PC-9 (cell line): Measurements from ENCODE around the gene LIMS2. TPM values are rescaled to one million over a fixed set of nuclear protein-coding genes. Genes with fewer than 3 reads are reported as not detected.

ENCODE experiments used
- BruUV-seq: library from RNA; stranded (reverse); fragments of 400-500 nt; replicated peaks from 2 replicates; lab custom pipeline; 2021; lab: Mats Ljungman, UMichigan
- CTCF ChIA-PET: fragments of 300-600 bp; sonication (Branson Sonifier 250); formaldehyde crosslinking; loops from one replicate; lab custom pipeline; 2022; ENCODE audit warnings: antibody characterized with exemption; lab: Charles Lee
- POLR2A ChIA-PET: fragments of 300-600 bp; sonication (Branson Sonifier 250); formaldehyde crosslinking; loops from one replicate; lab custom pipeline; 2022; ENCODE audit warnings: antibody characterized with exemption; ENCODE audit not compliant: unreplicated experiment; lab: Charles Lee
- DNase-seq, 2 experiments: peaks; one replicate each; pipeline versions ENCODE4 v3.0.0 to v3.0.0-alpha.2; 2015 to 2022; ENCODE audit warnings: mixed read lengths in 1 of 2
- H2AFZ ChIP-seq: fragments of 200-600 bp; sonication (generic); 2 replicates; pipeline ENCODE4 v1.8.1; 2017; ENCODE audit warnings: antibody characterized with exemption
- H3F3A ChIP-seq: fragments of 200-600 bp; sonication (generic); 2 replicates; pipeline ENCODE4 v1.8.1; 2017; ENCODE audit warnings: antibody characterized with exemption, mild to moderate bottlenecking, low read depth; ENCODE audit not compliant: insufficient read depth
- H3K27ac ChIP-seq: fragments of 200-600 bp; sonication (generic); 2 replicates; pipeline ENCODE4 v1.6.1; 2016; ENCODE audit warnings: mixed run types
- H3K27me3 ChIP-seq: fragments of 200-600 bp; sonication (generic); 2 replicates; pipeline ENCODE4 v1.6.1; 2016; ENCODE audit warnings: low read depth, mixed run types; ENCODE audit not compliant: insufficient read depth
- H3K36me3 ChIP-seq: fragments of 200-600 bp; sonication (generic); 2 replicates; pipeline ENCODE4 v1.6.1; 2016; ENCODE audit warnings: low read depth, mixed run types
- H3K4me1 ChIP-seq: fragments of 200-600 bp; sonication (generic); replicated peaks from 2 replicates; pipeline ENCODE4 v1.6.1; 2016; ENCODE audit warnings: mixed run types; ENCODE audit not compliant: insufficient read depth
- H3K4me2 ChIP-seq: fragments of 200-600 bp; sonication (generic); 2 replicates; pipeline ENCODE4 v1.6.1; 2017; ENCODE audit warnings: mixed run types
- H3K4me3 ChIP-seq: fragments of 200-600 bp; sonication (generic); 2 replicates; pipeline ENCODE4 v1.6.1; 2016; ENCODE audit warnings: mixed run types
- H3K79me2 ChIP-seq: fragments of 200-600 bp; sonication (generic); 2 replicates; pipeline ENCODE4 v1.6.1; 2017; ENCODE audit warnings: low read depth, mixed run types
- H3K9me2 ChIP-seq: fragments of 200-600 bp; sonication (generic); 2 replicates; pipeline ENCODE4 v1.8.1; 2017; ENCODE audit warnings: mild to moderate bottlenecking; ENCODE audit not compliant: insufficient read depth
- H3K9me3 ChIP-seq: fragments of 200-600 bp; sonication (generic); 2 replicates; pipeline ENCODE4 v1.8.1; 2016; ENCODE audit warnings: low read depth; ENCODE audit not compliant: insufficient read depth
- H4K20me1 ChIP-seq: fragments of 200-600 bp; sonication (generic); 2 replicates; pipeline ENCODE4 v1.8.1; 2017; ENCODE audit not compliant: insufficient read depth
- CTCF ChIP-seq: fragments of 200-600 bp; sonication (generic); conservative IDR thresholded peaks from 2 replicates; pipeline ENCODE4 v1.6.1; 2017; ENCODE audit warnings: mixed run types, antibody characterized with exemption, mild to moderate bottlenecking, moderate library complexity
- EZH2 ChIP-seq: fragments of 200-600 bp; sonication (generic); IDR thresholded peaks from 2 replicates; pipeline ENCODE4 v1.8.0; 2017; ENCODE audit warnings: antibody characterized with exemption, low read depth
- intact Hi-C: fragments of 100-400 bp; cut with micrococcal nuclease; formaldehyde crosslinking; loops from one replicate; pipeline ENCODE4 v1.10.0; 2022; ENCODE audit not compliant: unreplicated experiment
- total RNA-seq: library from RNA; stranded (reverse); gene quantifications from 2 replicates; pipeline ENCODE4 v1.2.3, GENCODE V29; 2021

The LIMS2 gene
- total RNA-seq, 1 experiment from 2014 or later, result 1.4 TPM

- H3K27ac ChIP-seq, result no peak overlapping the region
- ChIA-PET CTCF (no interaction called here), POLR2A (no interaction called here)
- peaks cover 23% of the 10 kb centered on the region; the same call in 1 of the 2 replicates for H4K20me1 ChIP-seq
- H3K79me2 ChIP-seq, result peaks cover 28% of the 10 kb centered on the region
- TF ChIP-seq EZH2, result no peak
- no peak for TF ChIP-seq CTCF
- no peaks in the 10 kb centered on the region for H3K9me2 ChIP-seq
- intact Hi-C loops, result no loop called here
- no peaks in the 10 kb centered on the region for H3K27me3 ChIP-seq
- H3F3A ChIP-seq, result peaks cover 32% of the 10 kb centered on the region
- peaks cover 15% of the 10 kb centered on the region for H3K4me1 ChIP-seq
- no peak for DNase-seq
- no peak overlapping the region for H3K4me3 ChIP-seq
- peaks cover 23% of the 10 kb centered on the region for H3K36me3 ChIP-seq
- BruUV-seq, result no TSS peak
- no peak overlapping the region for H3K4me2 ChIP-seq
- H3K9me3 ChIP-seq, result no peaks in the 10 kb centered on the region
- H2AFZ ChIP-seq, result no peak overlapping the region
Measured at GRCh38 chr2:127706215-127706990, 31.1 kb upstream of the LIMS2 start.

DNA sequence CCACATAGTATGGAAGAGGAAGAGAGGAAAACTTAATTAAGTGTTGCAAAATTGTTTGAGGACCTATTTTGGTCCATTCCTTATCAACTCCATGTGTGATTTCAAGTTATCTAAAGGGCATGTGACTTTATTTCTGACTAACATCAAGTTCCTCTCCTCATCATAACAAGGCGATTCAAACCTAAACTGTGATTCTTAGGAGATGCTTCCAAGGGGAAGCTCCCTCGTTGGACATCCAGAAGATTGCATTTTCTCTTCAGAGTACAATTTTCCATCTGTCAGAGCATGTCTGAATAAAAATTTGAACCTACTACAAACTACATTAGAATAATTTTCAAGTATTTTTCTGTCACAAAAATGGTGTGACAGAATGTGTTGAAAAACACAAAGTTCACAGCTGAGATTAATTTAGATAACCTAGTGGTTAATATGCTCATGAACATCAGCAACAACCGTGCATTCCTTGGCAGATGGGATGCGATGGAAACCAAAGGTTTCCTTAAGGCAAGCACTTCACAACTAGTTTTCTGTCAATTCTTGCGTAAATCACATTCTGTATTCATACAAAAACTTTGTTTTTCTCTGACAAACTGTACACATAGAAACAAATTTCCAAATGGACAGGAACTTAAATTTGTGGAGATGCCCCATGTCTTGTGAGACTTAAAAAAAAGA is 30.2 kb upstream of the LIMS2 start:
- H3K79me2 ChIP-seq, result peaks cover 28% of the 10 kb centered on the region
- peaks cover 20% of the 10 kb centered on the region for H3K4me1 ChIP-seq
- ChIA-PET CTCF (no interaction called here), POLR2A (no interaction called here)
- intact Hi-C loops, result no loop called here
- no peaks in the 10 kb centered on the region for H3K9me2 ChIP-seq
- no TSS peak for BruUV-seq
- H3K36me3 ChIP-seq, result peaks cover 23% of the 10 kb centered on the region
- peaks cover 38% of the 10 kb centered on the region for H3F3A ChIP-seq
- H3K4me3 ChIP-seq, result no peak overlapping the region
- peaks cover 19% of the 10 kb centered on the region; the same call in 1 of the 2 replicates for H4K20me1 ChIP-seq
- no peak overlapping the region for H3K4me2 ChIP-seq
- H2AFZ ChIP-seq, result no peak overlapping the region
- no peak overlapping the region for H3K27ac ChIP-seq
- no peak for TF ChIP-seq CTCF
- no peak for TF ChIP-seq EZH2
- H3K9me3 ChIP-seq, result no peaks in the 10 kb centered on the region
- DNase-seq, result no peak
- no peaks in the 10 kb centered on the region for H3K27me3 ChIP-seq

DNA sequence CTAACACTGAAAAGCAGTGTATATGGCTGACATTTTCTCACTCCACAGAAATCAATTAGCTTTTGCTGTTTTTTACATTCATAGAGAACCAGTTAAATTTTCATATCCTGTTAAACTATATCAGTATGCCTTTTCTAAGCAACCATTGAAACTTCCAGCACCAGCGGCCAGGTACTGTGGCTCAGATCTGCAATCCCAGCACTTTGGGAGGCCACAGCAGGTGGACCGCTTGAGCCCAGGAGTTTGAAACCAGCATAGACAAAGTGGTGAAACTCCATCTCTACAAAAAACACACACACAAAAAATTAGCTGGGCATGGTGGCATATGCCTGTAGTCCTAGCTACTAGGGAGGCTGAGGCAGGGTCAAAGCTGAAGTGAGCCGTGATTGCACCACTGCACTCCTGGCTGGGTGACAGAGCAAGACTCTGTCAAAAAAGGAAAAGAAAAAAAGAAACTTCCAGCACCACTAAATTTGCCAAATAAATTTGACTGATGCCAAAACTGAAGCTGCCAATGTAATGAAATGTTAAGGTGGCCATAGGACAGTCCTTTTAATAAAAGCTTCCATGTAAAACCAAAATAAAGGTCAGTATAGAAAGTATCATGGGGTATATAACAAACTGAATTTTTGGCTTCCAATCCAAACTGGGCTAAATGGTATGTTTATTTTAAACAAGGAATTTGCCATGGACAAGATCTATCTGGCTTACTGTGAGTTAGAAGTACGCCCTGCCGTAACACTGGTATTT is 29.5 kb upstream of the LIMS2 start:
- TF ChIP-seq CTCF (no peak), EZH2 (no peak)
- Histone ChIP-seq H4K20me1 (peaks cover 19% of the 10 kb centered on the region; the same call in 1 of the 2 replicates), H3K36me3 (peaks cover 23% of the 10 kb centered on the region), H3K9me3 (no peaks in the 10 kb centered on the region), H3K27ac (no peak overlapping the region), H3K4me2 (no peak overlapping the region), H2AFZ (no peak overlapping the region), H3K79me2 (peaks cover 28% of the 10 kb centered on the region), H3K4me3 (no peak overlapping the region), H3F3A (peaks cover 44% of the 10 kb centered on the region), H3K27me3 (no peaks in the 10 kb centered on the region), H3K4me1 (peaks cover 27% of the 10 kb centered on the region), H3K9me2 (no peaks in the 10 kb centered on the region)
- intact Hi-C loops, result loop anchor here (5.0 kb wide), 3 partner anchors 107 to 478 kb away; partner anchors contain the start of genes POLR2D and WDR33
- DNase-seq, result no peak
- ChIA-PET CTCF (no interaction called here), POLR2A (interaction anchor here (0.6 to 0.7 kb wide), 2 partner anchors 25 to 543 kb away, joined by 7 to 8 read pairs; no protein-coding TSS in a partner anchor)
- no TSS peak for BruUV-seq
